A673 (cell line): ENCODE measurements around the gene ILRUN. TPM values are rescaled to one million over a fixed set of nuclear protein-coding genes. Genes with fewer than 3 reads are reported as not detected.

ENCODE experiments used
- BruUV-seq: library from RNA; stranded (reverse); fragments of 400-500 nt; replicated peaks from 2 replicates; lab custom pipeline; 2021; lab: Mats Ljungman, UMichigan
- CTCF ChIA-PET: fragments of 300-600 bp; sonication (Branson Sonifier 250); formaldehyde crosslinking; loops from one replicate; lab custom pipeline; 2022; ENCODE audit warnings: antibody characterized with exemption; lab: Charles Lee
- POLR2A ChIA-PET: fragments of 300-600 bp; sonication (Branson Sonifier 250); formaldehyde crosslinking; loops from one replicate; lab custom pipeline; 2022; ENCODE audit warnings: antibody characterized with exemption; ENCODE audit not compliant: low non-redundant PET; lab: Charles Lee
- DNase-seq: peaks from one replicate; pipeline ENCODE4 v3.0.0-alpha.2; 2015; ENCODE audit warnings: low spot score
- H3K27ac ChIP-seq: fragments of 200-600 bp; sonication (generic); 2 replicates; pipeline ENCODE4 v1.5.1; 2016; ENCODE audit warnings: mixed run types, low read depth, mild to moderate bottlenecking, mixed read lengths, antibody characterized with exemption, low read length; ENCODE audit not compliant: poor library complexity, severe bottlenecking
- H3K27me3 ChIP-seq: fragments of 200-600 bp; sonication (generic); replicated peaks from 2 replicates; pipeline ENCODE4 v1.6.1; 2017; ENCODE audit warnings: mixed run types, low read depth, mild to moderate bottlenecking, mixed read lengths, antibody characterized with exemption, low read length; ENCODE audit not compliant: insufficient read depth, poor library complexity
- H3K36me3 ChIP-seq: fragments of 200-600 bp; sonication (generic); 2 replicates; pipeline ENCODE4 v1.6.1; 2016; ENCODE audit warnings: mixed run types, mild to moderate bottlenecking, mixed read lengths, antibody characterized with exemption, low read length; ENCODE audit not compliant: insufficient read depth, poor library complexity, severe bottlenecking
- H3K4me1 ChIP-seq: fragments of 200-600 bp; sonication (generic); 2 replicates; pipeline ENCODE4 v1.6.1; 2017; ENCODE audit warnings: mixed run types, mild to moderate bottlenecking, mixed read lengths, antibody characterized with exemption, low read length; ENCODE audit not compliant: insufficient read depth, poor library complexity, severe bottlenecking
- H3K4me3 ChIP-seq: fragments of 200-600 bp; sonication (generic); 2 replicates; pipeline ENCODE4 v1.5.1; 2016; ENCODE audit warnings: low read depth, mixed run types, mild to moderate bottlenecking, mixed read lengths, low read length; ENCODE audit not compliant: poor library complexity, severe bottlenecking
- H3K9me3 ChIP-seq: fragments of 200-600 bp; sonication (generic); 2 replicates; pipeline ENCODE4 v1.6.1; 2016; ENCODE audit warnings: mixed run types, low read depth, mild to moderate bottlenecking, mixed read lengths, antibody characterized with exemption, low read length; ENCODE audit not compliant: poor library complexity, severe bottlenecking
- CTCF ChIP-seq: fragments of 300-800, 200-600 bp; sonication (generic); conservative IDR thresholded peaks from 2 replicates; pipeline ENCODE4 v1.5.1; 2017; ENCODE audit warnings: low read depth, mild to moderate bottlenecking, antibody characterized with exemption, low read length, moderate library complexity, mixed read lengths
- EZH2 ChIP-seq: fragments of 200-600 bp; sonication (generic); IDR thresholded peaks from 2 replicates; pipeline ENCODE4 v1.6.1; 2017; ENCODE audit warnings: borderline replicate concordance, low read depth, mild to moderate bottlenecking, mixed read lengths, antibody characterized with exemption, low read length; ENCODE audit not compliant: poor library complexity, severe bottlenecking
- intact Hi-C: fragments of 100-400 bp; cut with micrococcal nuclease; formaldehyde crosslinking; loops from one replicate; pipeline ENCODE4 v1.10.0; 2022; ENCODE audit not compliant: unreplicated experiment
- total RNA-seq: library from RNA; stranded (reverse); gene quantifications from 2 replicates; pipeline ENCODE4 v1.2.3, GENCODE V29; 2021

Gene ILRUN
- total RNA-seq, 1 experiment from 2014 or later, result 66.5 TPM

DNA sequence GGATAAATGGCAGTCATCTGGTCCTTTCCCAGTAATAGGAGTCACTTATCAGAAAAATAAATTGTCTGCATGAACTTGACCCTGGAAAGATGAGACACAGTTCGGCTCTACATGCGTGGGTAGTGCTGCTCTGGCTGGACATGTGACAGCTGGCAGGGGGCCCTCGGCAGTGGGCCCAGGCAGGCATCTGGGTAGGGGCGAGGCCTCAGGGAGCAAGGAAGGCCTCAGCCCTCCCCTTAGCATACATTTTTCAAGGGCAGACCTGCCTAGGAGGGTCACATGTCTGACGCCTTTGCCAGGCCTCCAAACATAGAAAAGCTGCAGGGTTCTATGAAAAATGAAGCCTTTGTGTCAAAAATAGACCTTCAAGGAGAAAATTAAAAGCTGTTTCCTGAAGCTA, 12.8 kb upstream of the ILRUN start:
- DNase-seq, result no peak
- TF ChIP-seq CTCF, result no peak
- no peak for TF ChIP-seq EZH2
- no peak overlapping the region for H3K27ac ChIP-seq
- no peaks in the 10 kb centered on the region for H3K36me3 ChIP-seq
- intact Hi-C loops, result no loop called here
- no peak overlapping the region for H3K4me3 ChIP-seq
- ChIA-PET CTCF (no interaction called here), POLR2A (no interaction called here)
- BruUV-seq, result no TSS peak
- no peaks in the 10 kb centered on the region for H3K4me1 ChIP-seq
- no peaks in the 10 kb centered on the region for H3K9me3 ChIP-seq
- no peaks in the 10 kb centered on the region for H3K27me3 ChIP-seq

DNA sequence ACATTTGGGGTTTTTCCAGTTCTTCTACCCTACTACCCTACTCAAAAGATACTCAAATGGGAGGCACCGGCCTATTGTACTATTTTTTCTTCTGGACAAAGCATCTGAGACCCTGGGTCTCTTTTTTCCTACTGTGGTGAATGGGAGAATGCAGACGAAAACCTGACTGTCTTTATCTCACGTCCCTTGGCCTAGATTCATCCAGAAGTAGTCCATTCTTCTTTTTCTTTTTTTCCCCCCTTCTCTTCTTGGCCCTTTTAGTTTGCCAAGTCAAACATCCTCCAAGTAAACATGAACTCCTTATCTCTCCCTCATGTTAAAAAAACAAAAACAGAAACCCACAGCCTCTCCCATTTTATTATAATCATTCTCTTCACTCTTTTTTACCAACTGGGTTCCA, 8.7 kb upstream of the ILRUN start:
- ChIA-PET POLR2A (no interaction called here), CTCF (no interaction called here)
- no peak for DNase-seq

DNA sequence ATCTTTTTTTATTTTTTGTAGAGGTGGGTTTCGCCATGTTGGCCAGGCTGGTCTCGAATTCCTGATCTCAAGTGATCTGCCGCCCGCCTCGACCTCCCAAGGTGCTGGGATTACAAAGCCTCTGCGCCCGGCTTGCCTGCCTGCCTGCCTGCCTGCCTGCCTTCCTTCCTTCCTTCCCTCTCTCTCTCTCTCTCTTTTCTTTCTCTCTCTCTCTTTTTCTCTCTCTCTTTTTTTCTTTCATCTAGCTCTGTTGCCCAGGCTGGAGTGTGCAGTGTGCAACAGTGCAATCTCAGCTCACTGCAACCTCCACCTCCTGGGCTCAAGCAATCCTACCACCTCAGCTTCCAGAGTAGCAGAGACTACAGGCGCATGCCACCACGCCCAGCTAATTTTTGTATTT, 4.6 kb upstream of the ILRUN start:
- DNase-seq, result no peak
- no peaks in the 10 kb centered on the region for H3K36me3 ChIP-seq
- no peak overlapping the region for H3K4me3 ChIP-seq
- H3K27me3 ChIP-seq, result no peaks in the 10 kb centered on the region
- H3K4me1 ChIP-seq, result no peaks in the 10 kb centered on the region
- ChIA-PET POLR2A (no interaction called here), CTCF (no interaction called here)
- intact Hi-C loops, result no loop called here
- no peak overlapping the region for H3K27ac ChIP-seq
- BruUV-seq, result no TSS peak
- no peaks in the 10 kb centered on the region for H3K9me3 ChIP-seq
- TF ChIP-seq CTCF, result no peak
- TF ChIP-seq EZH2, result no peak

More for the DNA sequence above, 8.7 kb upstream of the ILRUN start:
- H3K27me3 ChIP-seq, result no peaks in the 10 kb centered on the region
- H3K27ac ChIP-seq, result no peak overlapping the region
- TF ChIP-seq EZH2 (no peak), CTCF (no peak)
- intact Hi-C loops, result no loop called here
- no peaks in the 10 kb centered on the region for H3K36me3 ChIP-seq
- no TSS peak for BruUV-seq
- H3K4me1 ChIP-seq, result no peaks in the 10 kb centered on the region
- no peaks in the 10 kb centered on the region for H3K9me3 ChIP-seq
- H3K4me3 ChIP-seq, result no peak overlapping the region
